Gastrocnemius medialis (tissue), 4 donors: ENCODE measurements around the gene WASF2. TPM values are rescaled to one million over a fixed set of nuclear protein-coding genes. Genes with fewer than 3 reads are reported as not detected.

Source experiments
- ATAC-seq, 2 donors: fragments of 150-250 bp; one replicate each; pipeline ENCODE4 v1.9.1; 2016
- DNase-seq, 2 donors: peaks; one replicate each; pipeline ENCODE4 v3.0.0-alpha.2; 2019
- H3K27ac ChIP-seq, 4 donors: fragments of 200-600 bp; sonication (generic); 1 replicate in 1 of 4; 2 replicates in 3 of 4; pipeline ENCODE4 v1.5.1; 2016 to 2018; ENCODE audit warnings: mild to moderate bottlenecking in 2 of 4, moderate library complexity in 1 of 4
- H3K27me3 ChIP-seq, 3 donors: fragments of 200-600 bp; sonication (generic) in 2 of 3; 1 replicate in 1 of 3; 2 replicates in 2 of 3; pipeline versions ENCODE4 v1.5.1 to v1.6.0; 2016 to 2019; ENCODE audit warnings: mild to moderate bottlenecking in 1 of 3, moderate library complexity in 1 of 3
- H3K36me3 ChIP-seq, 2 donors: fragments of 200-600 bp; sonication (generic) in 1 of 2; one replicate each; pipeline ENCODE4 v1.5.1; 2017 to 2018
- H3K4me1 ChIP-seq, 2 donors: fragments of 200-600 bp; sonication (generic) in 1 of 2; one replicate each; pipeline ENCODE4 v1.5.1; 2016 to 2017; ENCODE audit warnings: mild to moderate bottlenecking in 2 of 2
- H3K4me3 ChIP-seq, 4 donors: fragments of 200-600 bp; sonication (generic) in 3 of 4; 1 replicate in 1 of 4; 2 replicates in 3 of 4; pipeline ENCODE4 v1.5.1; 2016 to 2019; ENCODE audit warnings: mild to moderate bottlenecking in 2 of 4
- H3K9me3 ChIP-seq, 3 donors: fragments of 200-600 bp; sonication (generic) in 2 of 3; 1 replicate in 1 of 3; 2 replicates in 2 of 3; pipeline ENCODE4 v1.5.1; 2016 to 2019
- POLR2A ChIP-seq, 2 donors: fragments of 450-650 bp; IDR thresholded peaks; one replicate each; pipeline ENCODE4 v1.6.1; 2017; ENCODE audit warnings: antibody characterized with exemption in 2 of 2, mild to moderate bottlenecking in 2 of 2, moderate library complexity in 2 of 2
- in situ Hi-C, 4 donors: fragments of 200-750 bp; cut with MboI; loops; one replicate each; pipeline versions ENCODE4 v1.15.0 to v1.8.0; 2017; ENCODE audit warnings: low sequenced_read_pairs in 4 of 4
- intact Hi-C: fragments of 100-400 bp; cut with DNase I; formaldehyde crosslinking; loops from one replicate; pipeline ENCODE4 v1.15.1; 2023; ENCODE audit warnings: low total_unique reads
- total RNA-seq, 4 donors: library from RNA; depleted of rRNA; stranded (reverse); fragments of >200 nt; gene quantifications; one replicate each; pipeline versions ENCODE4 v1.1.0 to v1.2.3, GENCODE V29; 2016
- TF ChIP-seq, protein P1 (sequence below), 5 experiments: fragments of 450-650 bp in 3 of 5; fragments of 200-600 bp in 2 of 5; sonication (generic) in 2 of 5; IDR thresholded peaks in 4 of 5; conservative IDR thresholded peaks in 1 of 5; 1 replicate in 4 of 5; 2 replicates in 1 of 5; pipeline ENCODE4 v1.5.1; 2016 to 2019; ENCODE audit warnings: antibody characterized with exemption in 5 of 5, mild to moderate bottlenecking in 3 of 5, moderate library complexity in 3 of 5

The WASF2 gene
- total RNA-seq, 4 donors from 2014 or later: 10.6 to 16.7 (median 13.3) TPM

DNA sequence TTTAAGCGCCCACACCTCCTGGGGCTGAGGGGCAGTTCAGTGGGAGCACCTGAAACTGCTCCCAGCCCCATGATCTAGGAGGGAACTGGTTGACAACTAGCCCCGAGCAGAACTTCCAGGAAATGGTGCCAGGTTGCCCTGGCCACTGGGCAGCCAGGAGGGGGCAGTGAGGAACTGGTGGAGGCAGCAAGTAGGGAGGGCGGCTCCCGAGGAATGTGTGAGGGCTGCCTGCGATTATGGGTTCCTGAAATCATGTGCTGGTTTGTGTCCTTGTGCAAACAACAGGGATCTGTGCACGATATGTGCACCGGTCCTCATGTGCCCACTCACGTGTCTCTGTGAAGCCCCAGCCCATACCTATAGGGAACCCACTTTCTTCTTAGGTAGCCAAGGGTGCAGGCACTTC is 87.6 kb downstream of the WASF2 start:
- DNase-seq: peak; percentile 57 to 83
- H3K27me3 ChIP-seq: no peaks in the 10 kb centered on the region
- in situ Hi-C loops (loop anchor here in 2 of 4 donors (10.0 to 25.0 kb wide), 2 partner anchors 110 to 202 kb away; partner anchors contain the start of gene AHDC1 (in 1 of the 2)), intact Hi-C loops (loop anchor here (2.0 to 10.0 kb wide), 3 partner anchors 90 to 204 kb away; partner anchors contain the start of gene WASF2)
- H3K4me1 ChIP-seq: peaks cover 50 to 57% of the 10 kb centered on the region in 2 donors
- H3K27ac ChIP-seq: peak overlapping the region; percentile 68 to 78 (median 72)
- H3K36me3 ChIP-seq: peaks cover 0 to 14% of the 10 kb centered on the region in 2 donors
- TF ChIP-seq POLR2A (IDR thresholded peaks at IDR 0.05): no peak
- TF ChIP-seq, protein P1, sequence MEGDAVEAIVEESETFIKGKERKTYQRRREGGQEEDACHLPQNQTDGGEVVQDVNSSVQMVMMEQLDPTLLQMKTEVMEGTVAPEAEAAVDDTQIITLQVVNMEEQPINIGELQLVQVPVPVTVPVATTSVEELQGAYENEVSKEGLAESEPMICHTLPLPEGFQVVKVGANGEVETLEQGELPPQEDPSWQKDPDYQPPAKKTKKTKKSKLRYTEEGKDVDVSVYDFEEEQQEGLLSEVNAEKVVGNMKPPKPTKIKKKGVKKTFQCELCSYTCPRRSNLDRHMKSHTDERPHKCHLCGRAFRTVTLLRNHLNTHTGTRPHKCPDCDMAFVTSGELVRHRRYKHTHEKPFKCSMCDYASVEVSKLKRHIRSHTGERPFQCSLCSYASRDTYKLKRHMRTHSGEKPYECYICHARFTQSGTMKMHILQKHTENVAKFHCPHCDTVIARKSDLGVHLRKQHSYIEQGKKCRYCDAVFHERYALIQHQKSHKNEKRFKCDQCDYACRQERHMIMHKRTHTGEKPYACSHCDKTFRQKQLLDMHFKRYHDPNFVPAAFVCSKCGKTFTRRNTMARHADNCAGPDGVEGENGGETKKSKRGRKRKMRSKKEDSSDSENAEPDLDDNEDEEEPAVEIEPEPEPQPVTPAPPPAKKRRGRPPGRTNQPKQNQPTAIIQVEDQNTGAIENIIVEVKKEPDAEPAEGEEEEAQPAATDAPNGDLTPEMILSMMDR (IDR thresholded peaks at IDR 0.05 in 4 of 5, conservative IDR thresholded peaks at IDR 0.05 in 1 of 5): peak; percentile 47 to 74 (median 70)
- no peaks in the 10 kb centered on the region for H3K9me3 ChIP-seq
- ATAC-seq: peak; percentile 37 to 51
- no peak overlapping the region for H3K4me3 ChIP-seq

- no peak for ATAC-seq
- no peaks in the 10 kb centered on the region for H3K27me3 ChIP-seq
- H3K27ac ChIP-seq: no peak overlapping the region
- H3K36me3 ChIP-seq: peaks cover 0 to under 1% of the 10 kb centered on the region in 2 donors
- H3K4me3 ChIP-seq: no peak overlapping the region
- intact Hi-C loops: loop anchor here (5.0 to 10.0 kb wide), 2 partner anchors 91 to 124 kb away; partner anchors contain the start of gene WASF2
- H3K4me1 ChIP-seq: peaks cover 45% of the 10 kb centered on the region in 2 donors
- H3K9me3 ChIP-seq: no peaks in the 10 kb centered on the region
- in situ Hi-C loops: loop anchor here in 2 of 4 donors (10.0 to 25.0 kb wide), 2 partner anchors 111 to 204 kb away; partner anchors contain the start of gene AHDC1 (in 1 of the 2)
- TF ChIP-seq, protein P1 (IDR thresholded peaks at IDR 0.05 in 4 of 5, conservative IDR thresholded peaks at IDR 0.05 in 1 of 5): no peak
- no peak for TF ChIP-seq POLR2A (IDR thresholded peaks at IDR 0.05)
- DNase-seq: no peak
Measured at GRCh38 chr1:27400963-27401341, 89.0 kb downstream of the WASF2 start.

DNA sequence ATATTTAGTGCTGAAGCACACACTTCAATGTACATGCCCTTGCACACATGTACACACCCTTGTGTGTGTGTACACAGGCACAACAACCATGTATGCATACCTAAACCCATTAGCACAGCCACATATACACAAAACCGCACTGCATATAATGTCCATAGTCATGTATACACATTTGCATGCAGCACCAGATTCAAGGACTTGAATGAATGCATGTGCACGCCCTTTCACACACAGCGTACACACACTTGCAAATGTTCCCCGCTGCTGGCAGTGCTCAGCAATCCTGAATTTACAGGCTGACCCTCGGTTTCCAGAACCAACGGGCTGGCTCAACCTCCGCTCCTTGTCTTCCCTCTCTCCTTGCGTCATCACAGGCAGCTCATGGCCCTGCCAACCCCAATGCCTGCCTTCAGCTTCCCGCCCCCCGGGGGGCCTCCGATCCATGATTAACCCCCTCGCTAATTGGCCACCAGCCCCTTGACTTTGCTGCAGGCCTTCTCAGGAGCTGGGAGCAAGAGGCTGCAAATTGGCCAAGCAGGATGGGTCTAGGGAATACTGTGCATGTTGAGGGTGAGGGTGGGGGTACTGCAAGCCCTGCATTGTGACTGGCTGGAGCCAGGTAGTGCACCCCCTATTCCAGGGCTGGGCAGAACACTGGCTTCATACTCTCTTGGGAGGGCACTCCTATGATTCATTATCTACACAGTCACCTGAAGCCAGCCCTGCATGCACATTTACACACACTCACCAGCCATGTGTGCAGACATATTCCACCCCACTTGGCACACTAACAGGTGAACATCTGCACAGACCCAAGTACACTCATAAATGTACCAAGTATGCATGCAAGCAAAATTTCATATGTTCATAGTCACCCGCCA is 89.6 kb downstream of the WASF2 start:
- Histone ChIP-seq H3K27ac (no peak overlapping the region), H3K4me3 (no peak overlapping the region)
- intact Hi-C loops: loop anchor here (5.0 to 10.0 kb wide), 2 partner anchors 92 to 124 kb away; partner anchors contain the start of gene WASF2

DNA sequence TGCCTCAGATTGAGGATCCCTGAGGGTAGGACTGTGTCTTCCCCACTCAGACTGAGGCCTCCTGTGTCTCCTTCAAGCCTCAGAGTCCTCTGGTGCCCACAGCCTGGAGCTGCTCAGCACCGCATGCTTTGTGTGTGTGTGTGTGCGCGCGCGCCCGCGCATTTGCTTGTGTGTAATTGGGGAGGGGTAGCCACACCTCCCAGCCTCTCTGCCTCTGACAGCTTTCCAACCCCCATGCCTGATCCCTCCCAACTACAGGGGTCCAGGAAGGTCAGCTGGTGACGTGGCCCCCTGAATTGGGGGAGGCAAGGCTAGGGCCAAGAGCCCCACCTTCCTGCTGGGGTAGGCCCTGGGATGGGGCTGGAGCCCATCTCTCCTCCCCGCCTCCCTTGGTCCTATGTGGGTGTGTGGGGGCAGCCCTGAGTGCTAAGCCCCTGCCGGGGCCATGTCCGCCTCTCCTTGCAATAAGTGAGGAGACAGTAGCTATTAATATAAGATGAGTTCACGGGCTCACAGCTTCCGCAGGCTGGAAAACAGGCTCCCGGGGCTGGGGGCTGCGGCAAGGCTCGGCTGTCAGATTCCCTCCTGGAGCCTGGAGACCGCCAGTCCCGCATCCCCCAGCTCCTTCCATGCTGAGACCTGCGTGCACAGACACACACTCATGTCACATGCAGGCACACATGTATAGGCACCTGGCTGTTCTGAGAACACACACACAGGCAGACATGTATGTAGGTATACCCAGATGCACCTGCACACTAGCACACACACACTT is 90.5 kb downstream of the WASF2 start:
- peaks cover 30 to 36% of the 10 kb centered on the region in 2 donors for H3K4me1 ChIP-seq
- H3K27me3 ChIP-seq: no peaks in the 10 kb centered on the region
- in situ Hi-C loops (loop anchor here (5.0 to 25.0 kb wide), 5 partner anchors 85 to 265 kb away; partner anchors contain the start of gene AHDC1 (in 3 of the 4)), intact Hi-C loops (loop anchor here (5.0 to 10.0 kb wide), 2 partner anchors 93 to 125 kb away; partner anchors contain the start of gene WASF2)
- H3K36me3 ChIP-seq: no peaks in the 10 kb centered on the region
- no peak overlapping the region for H3K27ac ChIP-seq
- ATAC-seq (no peak), DNase-seq (no peak)
- TF ChIP-seq, protein P1 (IDR thresholded peaks at IDR 0.05 in 4 of 5, conservative IDR thresholded peaks at IDR 0.05 in 1 of 5): no peak
- no peak for TF ChIP-seq POLR2A (IDR thresholded peaks at IDR 0.05)
- no peaks in the 10 kb centered on the region for H3K9me3 ChIP-seq
- no peak overlapping the region for H3K4me3 ChIP-seq

More for the DNA sequence above, 89.6 kb downstream of the WASF2 start:
- TF ChIP-seq, protein P1 (IDR thresholded peaks at IDR 0.05 in 4 of 5, conservative IDR thresholded peaks at IDR 0.05 in 1 of 5): no peak
- TF ChIP-seq POLR2A (IDR thresholded peaks at IDR 0.05): no peak
- DNase-seq (no peak), ATAC-seq (no peak)
- in situ Hi-C loops: loop anchor here in 2 of 4 donors (10.0 to 25.0 kb wide), 2 partner anchors 112 to 204 kb away; partner anchors contain the start of gene AHDC1 (in 1 of the 2)
- no peaks in the 10 kb centered on the region for H3K36me3 ChIP-seq
- H3K4me1 ChIP-seq: peaks cover 39 to 44% of the 10 kb centered on the region in 2 donors
- H3K27me3 ChIP-seq: no peaks in the 10 kb centered on the region
- no peaks in the 10 kb centered on the region for H3K9me3 ChIP-seq
